Sciatic nerve (tissue), 2 donors: Measurements from ENCODE around the gene MYRFL. TPM values are rescaled to one million over a fixed set of nuclear protein-coding genes. Genes with fewer than 3 reads are reported as not detected.
A peak's percentile ranks its signal among the peaks of the same experiment; 100 is the strongest.

Source experiments
- ATAC-seq: fragments of 200-7000 bp; cut with Tn5 transposase; one replicate; pipeline ENCODE4 v1.9.1; 2020; ENCODE audit warnings: mild to moderate bottlenecking, moderate library complexity
- DNase-seq: peaks from one replicate; pipeline ENCODE4 v3.0.0-alpha.2; 2020; ENCODE audit warnings: low spot score
- intact Hi-C: fragments of 100-400 bp; cut with DNase I; formaldehyde crosslinking; loops from one replicate; pipeline ENCODE4 v1.14.2; 2022
- total RNA-seq: library from RNA; stranded (reverse); fragmentation: NEBNext Ultra II Directional; extraction: Animal tissue kit (Norgen Biotek cat#: 25700); gene quantifications from one replicate; pipeline ENCODE4 v1.2.1, GENCODE V29; 2021
- donor health status: DM: no; HTN: no; CAD: no.
- donor health status: DM: no; HTN: no; CAD: no.

The MYRFL gene
- total RNA-seq, 1 donor from 2014 or later: not detected

GRCh38 chr12:69886109-69886508 lies 61.1 kb downstream of the MYRFL start:
- intact Hi-C loops: loop anchor here (10.0 kb wide), 1 partner anchor 849 kb away; no protein-coding TSS in a partner anchor
- ATAC-seq (no peak), DNase-seq (no peak)

GRCh38 chr12:69886715-69887114 lies 61.7 kb downstream of the MYRFL start:
- no peak for DNase-seq
- ATAC-seq: no peak
- intact Hi-C loops: loop anchor here (10.0 kb wide), 1 partner anchor 848 kb away; no protein-coding TSS in a partner anchor

GRCh38 chr12:69888901-69889300 lies 63.9 kb downstream of the MYRFL start:
- intact Hi-C loops: loop anchor here (10.0 kb wide), 1 partner anchor 846 kb away; no protein-coding TSS in a partner anchor
- ATAC-seq: no peak
- no peak for DNase-seq

GRCh38 chr12:69894800-69895383 lies 69.9 kb downstream of the MYRFL start:
- intact Hi-C loops: no loop called here
- DNase-seq: no peak
- no peak for ATAC-seq

GRCh38 chr12:69896653-69897381 lies 71.8 kb downstream of the MYRFL start:
- ATAC-seq: no peak
- no peak for DNase-seq
- intact Hi-C loops: no loop called here

- intact Hi-C loops: no loop called here
- peak; percentile 86 for ATAC-seq
- no peak for DNase-seq
Measured at GRCh38 chr12:69897744-69898143, 72.7 kb downstream of the MYRFL start.

- DNase-seq: no peak
- ATAC-seq: peak; percentile 29
- intact Hi-C loops: no loop called here
Measured at GRCh38 chr12:69898236-69898635, 73.2 kb downstream of the MYRFL start.

- intact Hi-C loops: loop anchor here (2.0 kb wide), 1 partner anchor 676 kb away; no protein-coding TSS in a partner anchor
- ATAC-seq: peak; percentile 89
- DNase-seq: peak; percentile 85
Measured at GRCh38 chr12:69900720-69901131, 75.7 kb downstream of the MYRFL start.

GRCh38 chr12:69901221-69901905 lies 76.3 kb downstream of the MYRFL start:
- intact Hi-C loops: loop anchor here (2.0 kb wide), 1 partner anchor 675 kb away; no protein-coding TSS in a partner anchor
- no peak for ATAC-seq
- no peak for DNase-seq

GRCh38 chr12:69903548-69903947 lies 78.5 kb downstream of the MYRFL start:
- DNase-seq: no peak
- intact Hi-C loops: no loop called here
- no peak for ATAC-seq

- intact Hi-C loops: no loop called here
- ATAC-seq (no peak), DNase-seq (no peak)
Measured at GRCh38 chr12:69904777-69905176, 79.8 kb downstream of the MYRFL start.

GRCh38 chr12:69905801-69906200 lies 80.8 kb downstream of the MYRFL start:
- DNase-seq (no peak), ATAC-seq (no peak)
- intact Hi-C loops: no loop called here

- no peak for ATAC-seq
- intact Hi-C loops: no loop called here
- DNase-seq: no peak
Measured at GRCh38 chr12:69906411-69907216, 81.6 kb downstream of the MYRFL start.

- intact Hi-C loops: no loop called here
- DNase-seq (no peak), ATAC-seq (peak; percentile 9)
Measured at GRCh38 chr12:69908203-69908602, 83.2 kb downstream of the MYRFL start.

- no peak for DNase-seq
- no peak for ATAC-seq
- intact Hi-C loops: no loop called here
Measured at GRCh38 chr12:69910694-69911093, 85.7 kb downstream of the MYRFL start.

- ATAC-seq (no peak), DNase-seq (no peak)
- intact Hi-C loops: no loop called here
Measured at GRCh38 chr12:69913526-69913925, 88.5 kb downstream of the MYRFL start.

GRCh38 chr12:69915964-69916363 lies 90.9 kb downstream of the MYRFL start:
- no peak for DNase-seq
- no peak for ATAC-seq
- intact Hi-C loops: no loop called here

GRCh38 chr12:69916544-69917235 lies 91.7 kb downstream of the MYRFL start:
- intact Hi-C loops: no loop called here
- peak; percentile 89 for ATAC-seq
- DNase-seq: no peak

- intact Hi-C loops: no loop called here
- ATAC-seq (no peak), DNase-seq (no peak)
Measured at GRCh38 chr12:69918287-69918686, 93.3 kb downstream of the MYRFL start.
